GM19455 (cell line): ENCODE data around the gene POLD4.
"Not testable (repeated sequence)": the region's sequence is repeated elsewhere in the genome, so short reads cannot be mapped to it uniquely, and the experiment has no call there.

Experiments used
- ATAC-seq: cut with Tn5 transposase; IDR thresholded peaks from one replicate; pipeline ENCODE4 v1.9.1; 2021; ENCODE audit not compliant: unreplicated experiment

Gene POLD4

DNA sequence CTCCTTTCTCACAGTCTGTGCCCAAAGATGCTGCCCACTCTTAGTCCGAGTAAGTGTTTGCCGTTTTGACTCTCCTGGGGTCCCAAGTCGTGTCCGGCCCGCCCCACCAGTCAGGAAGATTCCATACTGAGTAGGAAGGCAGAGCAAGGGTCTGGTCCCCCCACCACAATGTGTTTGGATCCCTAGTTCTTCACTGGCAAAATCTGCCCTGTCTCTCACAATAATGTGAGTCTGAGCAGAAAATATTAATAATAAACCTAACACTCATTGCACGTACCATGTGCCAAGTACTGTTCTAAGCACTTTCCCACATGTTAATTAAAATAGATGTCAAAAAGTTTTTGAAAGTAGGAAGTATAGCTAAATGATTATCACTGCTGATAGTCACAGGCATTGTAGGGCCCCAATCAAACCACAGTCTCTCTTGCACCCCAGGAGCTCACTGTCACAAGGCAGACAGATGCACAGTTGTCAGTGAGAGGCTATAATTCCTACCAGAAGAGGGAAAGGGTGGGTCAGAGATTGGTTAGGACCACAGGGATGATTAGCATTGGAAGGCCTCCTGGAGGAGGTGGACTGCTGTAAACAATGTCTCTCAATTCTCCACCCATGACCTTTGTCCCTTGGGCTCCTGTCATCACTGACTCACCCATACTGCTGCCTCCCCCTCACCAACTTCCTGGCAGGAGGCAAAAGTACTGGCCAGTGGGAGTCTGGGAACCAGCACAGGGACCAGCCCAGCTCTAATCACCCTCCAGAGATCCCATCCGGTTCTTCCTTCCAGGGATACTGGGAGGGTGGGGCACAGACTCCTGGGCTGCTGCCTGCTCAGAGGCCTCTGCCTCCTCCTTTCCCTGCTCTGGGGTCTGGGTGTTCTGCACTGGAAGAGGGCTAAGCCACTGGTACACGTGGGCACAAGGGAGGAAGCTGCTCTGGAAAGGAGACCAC lies 1.0 kb upstream of the POLD4 start:
- no peak for ATAC-seq

- peak; percentile 14 for ATAC-seq
Observed at GRCh38 chr11:67352546-67353316, 615 bp downstream of the POLD4 start.

GRCh38 chr11:67351275-67352005 lies 1.9 kb downstream of the POLD4 start:
- ATAC-seq = no peak

DNA sequence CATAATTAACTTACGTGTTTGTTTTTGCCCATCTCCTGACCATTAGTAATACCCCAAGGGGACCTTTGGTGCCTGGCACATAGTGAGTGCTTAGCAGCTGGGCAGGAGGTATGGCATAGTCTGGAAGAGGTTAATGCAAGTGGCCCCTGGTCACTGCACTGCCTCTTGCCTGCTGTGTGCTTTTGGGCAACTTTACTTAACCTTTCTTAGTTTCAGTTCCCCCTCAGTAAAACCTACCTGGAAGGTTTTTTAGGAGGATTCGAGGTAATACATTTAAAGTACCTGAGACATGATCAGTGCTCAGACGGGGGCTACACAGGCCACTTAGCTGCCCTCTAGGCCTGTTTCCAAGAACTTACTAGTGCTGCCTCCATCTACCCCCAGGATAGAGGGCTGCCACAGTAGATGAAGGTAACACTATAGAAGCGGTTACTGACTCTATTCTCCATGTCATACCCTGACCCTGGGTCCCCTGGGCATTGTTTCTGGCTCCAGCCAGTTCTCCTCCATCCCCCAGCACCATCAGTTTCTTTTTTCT lies 3.3 kb downstream of the POLD4 start:
- no peak for ATAC-seq

- no peak for ATAC-seq
Observed at GRCh38 chr11:67349457-67349856, 3.9 kb downstream of the POLD4 start.

- ATAC-seq = no peak
Observed at GRCh38 chr11:67349036-67349435, 4.3 kb downstream of the POLD4 start.

DNA sequence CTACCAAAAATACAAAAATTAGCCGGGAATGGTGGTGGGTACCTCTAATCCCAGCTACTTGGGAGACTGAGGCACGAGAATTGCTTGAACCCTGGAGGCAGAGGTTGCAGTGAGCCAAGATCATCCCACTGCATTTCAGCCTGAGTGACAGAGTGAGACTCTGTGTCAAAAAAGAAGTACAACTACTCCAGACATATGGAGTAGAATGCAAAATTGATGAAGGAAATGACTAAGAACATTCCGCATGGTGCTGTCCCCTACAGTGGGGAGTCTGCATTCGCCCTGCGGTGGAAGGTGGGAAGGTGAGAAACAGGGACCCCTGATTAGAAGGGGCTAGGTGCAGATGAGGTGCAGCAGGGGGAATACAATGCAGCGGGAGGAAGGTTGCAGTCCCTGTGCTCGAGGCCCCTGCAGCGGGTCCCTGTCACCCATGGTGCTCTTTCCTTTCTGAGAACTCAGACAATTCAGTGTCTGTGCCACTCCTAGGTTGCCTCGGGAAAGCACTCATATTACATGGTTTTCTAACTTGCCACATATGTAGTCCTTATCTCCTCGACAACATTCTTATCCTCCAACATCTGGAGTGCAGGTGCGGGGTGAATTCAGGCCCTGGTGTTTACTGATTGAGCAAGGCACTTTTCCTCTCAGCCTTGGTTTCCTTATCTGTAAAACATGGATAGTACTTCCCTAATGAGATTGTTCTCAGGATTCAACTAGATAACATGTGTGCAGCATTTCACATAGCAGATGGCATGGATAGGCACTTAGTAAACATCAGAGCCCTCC lies 5.2 kb downstream of the POLD4 start:
- ATAC-seq = no peak

DNA sequence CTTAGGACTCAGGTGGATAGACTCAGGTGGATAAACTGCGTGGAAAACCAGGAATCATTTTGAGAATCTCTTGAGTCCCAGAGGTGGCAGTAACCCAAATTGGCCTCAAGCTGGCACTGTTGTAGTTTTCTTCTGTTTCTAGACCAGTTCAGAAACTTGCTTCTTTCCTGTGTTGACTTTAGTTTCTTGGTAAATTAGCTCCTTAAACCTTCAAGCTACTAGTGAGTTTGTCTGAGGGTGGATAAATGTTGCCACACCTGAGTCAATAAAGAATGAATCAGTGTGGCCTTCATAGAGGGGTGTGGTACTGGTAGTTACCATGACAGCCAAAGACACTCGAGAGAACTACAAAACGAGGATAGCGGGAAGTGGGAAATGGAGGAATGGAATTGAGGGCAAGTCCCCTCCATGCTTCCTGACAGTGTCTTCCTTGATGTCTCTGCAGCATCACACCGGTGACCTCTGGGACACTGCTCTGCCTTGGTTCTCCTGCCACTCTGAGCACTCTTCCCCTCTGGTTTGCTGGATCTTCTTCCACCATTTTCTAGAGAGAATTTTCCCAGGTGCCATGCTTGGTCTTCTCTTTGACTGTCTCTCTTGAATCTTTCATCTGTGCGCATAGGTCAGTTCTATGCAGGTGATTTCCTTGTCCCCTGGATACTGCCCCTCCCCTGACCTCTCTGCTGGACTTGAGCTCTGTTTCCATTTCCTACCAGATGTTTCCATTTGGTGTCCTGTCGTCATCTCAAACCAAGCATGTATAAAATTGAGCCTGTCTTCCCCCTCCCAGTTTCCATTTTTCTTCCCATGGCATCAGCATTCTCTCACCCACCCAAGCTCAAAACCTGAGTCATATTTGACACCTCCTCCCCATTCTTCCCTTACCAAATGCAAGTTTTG lies 7.2 kb downstream of the POLD4 start:
- no peak for ATAC-seq

GRCh38 chr11:67345247-67345919 lies 8.0 kb downstream of the POLD4 start:
- ATAC-seq = no peak

DNA sequence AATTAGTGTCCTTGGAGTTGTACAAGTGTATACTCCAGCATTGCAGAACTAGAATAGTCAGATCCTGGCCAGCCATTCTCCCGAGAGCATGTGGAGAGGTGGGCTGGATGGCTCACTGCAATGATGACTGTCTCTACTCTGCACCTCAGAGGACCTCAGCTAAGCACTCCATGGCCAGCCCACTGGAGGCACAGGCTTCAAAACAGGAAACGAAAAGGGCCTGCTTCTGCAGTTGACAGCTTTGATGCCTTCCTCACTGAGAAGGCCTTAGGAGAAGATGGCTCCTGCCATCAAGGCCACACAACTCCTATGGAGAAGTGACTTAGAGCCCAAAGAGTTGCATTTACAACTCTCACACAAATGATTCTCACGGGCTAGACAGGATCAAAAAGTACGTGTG lies 9.1 kb downstream of the POLD4 start:
- no peak for ATAC-seq

- no peak for ATAC-seq
Observed at GRCh38 chr11:67337257-67337656, 16.1 kb downstream of the POLD4 start.

DNA sequence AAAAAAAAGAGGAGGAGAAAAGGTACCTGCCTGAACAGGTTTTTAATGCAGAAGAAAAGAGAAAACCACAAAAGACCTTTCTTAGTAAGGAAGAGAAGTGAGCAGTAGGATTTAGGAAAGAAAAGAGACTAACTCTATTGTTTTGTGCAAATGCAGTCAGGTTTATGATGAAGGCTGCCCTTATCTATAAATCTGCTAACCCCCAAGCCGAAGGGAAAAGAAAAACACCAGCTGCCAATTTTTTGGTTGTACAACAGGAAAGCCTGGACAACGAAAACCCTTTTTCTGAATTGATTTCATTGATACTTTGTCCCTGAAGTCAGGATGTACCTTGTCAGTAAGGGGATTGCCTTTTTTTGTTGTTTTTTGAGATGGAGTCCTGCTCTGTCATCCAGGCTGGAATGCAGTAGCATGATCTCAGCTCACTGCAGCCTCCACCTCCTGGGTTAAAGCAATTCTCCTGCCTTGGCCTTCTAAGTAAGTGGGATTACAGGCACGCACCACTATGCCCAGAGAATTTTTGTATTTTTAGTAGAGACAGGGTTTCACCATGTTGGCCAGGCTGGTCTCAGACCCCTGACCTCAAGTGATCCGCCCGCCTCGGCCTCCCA lies 21.2 kb downstream of the POLD4 start:
- no peak for ATAC-seq

DNA sequence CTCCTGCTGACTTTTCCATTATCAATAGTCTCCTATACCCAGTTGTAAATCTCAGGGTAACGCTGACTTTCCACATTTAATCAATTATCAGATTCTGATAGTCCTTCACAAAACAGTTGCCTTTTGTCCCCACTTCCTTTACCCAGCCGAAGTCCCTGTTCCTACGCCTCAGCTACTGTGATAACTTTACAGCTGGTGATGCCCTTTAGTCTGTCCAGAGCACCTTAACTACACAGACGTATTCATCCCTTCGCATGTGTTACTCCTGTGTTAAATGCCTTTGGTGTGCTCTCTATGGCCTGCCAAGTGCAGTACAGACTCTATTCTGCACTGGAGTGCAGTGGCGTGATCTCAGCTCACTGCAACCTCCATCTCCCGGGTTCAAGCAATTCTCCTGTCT lies 29.8 kb downstream of the POLD4 start:
- ATAC-seq = no peak

DNA sequence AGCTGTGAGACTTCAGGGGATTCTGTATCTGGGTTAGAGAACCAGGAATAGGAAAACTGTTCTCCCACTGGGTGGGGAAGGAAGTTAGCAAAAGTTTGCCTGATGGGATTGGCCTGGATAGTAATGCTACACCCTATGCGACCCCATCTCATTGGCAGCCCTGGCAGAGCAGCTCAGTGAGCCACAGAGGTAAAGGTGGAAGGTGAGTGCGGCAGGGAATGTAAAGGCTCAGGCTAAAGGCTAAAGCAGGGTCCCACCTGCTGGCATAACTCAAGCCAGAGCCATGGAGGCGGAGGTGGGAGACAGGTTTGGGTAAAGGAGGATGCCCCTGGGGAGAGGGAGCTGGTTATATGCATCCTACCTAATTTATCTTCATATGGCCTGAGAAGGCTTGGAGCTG lies 31.3 kb downstream of the POLD4 start:
- ATAC-seq = no peak

DNA sequence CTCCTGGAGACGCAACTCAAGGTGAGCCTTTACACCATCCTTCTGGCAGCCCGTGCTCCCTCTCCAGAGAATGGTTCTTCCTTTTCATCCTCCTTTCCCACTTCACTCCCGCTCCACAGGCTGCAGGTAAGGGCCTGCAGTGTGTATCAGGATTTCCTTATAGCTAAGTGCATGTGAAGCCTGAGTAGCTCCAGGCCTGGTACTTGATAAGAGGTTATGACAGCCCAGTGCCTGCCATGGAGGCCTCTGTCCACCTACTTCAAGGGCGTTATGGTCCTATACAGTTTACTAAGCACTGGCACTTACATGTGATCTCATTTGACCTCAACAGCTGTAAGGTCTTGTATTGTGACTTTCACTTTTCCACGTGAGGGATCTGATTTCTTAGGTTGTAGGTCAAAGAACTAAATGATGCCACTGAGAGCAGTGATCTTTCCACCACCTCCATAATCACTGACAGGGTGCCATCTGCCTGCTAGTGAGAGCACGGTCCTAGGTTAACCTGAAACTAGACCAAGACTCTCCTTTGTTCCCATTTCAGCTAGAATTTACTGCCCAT lies 32.0 kb downstream of the POLD4 start:
- no peak for ATAC-seq

DNA sequence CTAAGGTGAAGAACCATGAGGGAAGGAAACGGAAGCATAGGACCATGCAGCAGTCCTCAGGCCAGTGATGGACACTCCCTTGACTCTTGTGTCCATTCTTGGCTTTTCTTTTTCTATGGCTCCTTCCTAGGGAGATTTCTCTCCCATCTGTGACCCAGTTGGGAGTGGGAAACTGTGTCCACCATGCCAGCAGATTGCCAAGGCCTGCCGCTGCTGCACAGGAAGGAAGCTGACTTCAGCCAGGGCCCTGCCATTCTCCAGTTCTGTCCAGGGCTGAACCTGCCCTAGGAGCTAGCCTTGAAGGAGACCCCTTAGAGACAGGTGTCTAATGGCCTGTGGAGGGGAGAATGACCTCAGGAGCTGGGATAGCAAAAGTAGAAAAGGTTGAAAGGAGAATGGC lies 32.7 kb downstream of the POLD4 start:
- no peak for ATAC-seq

DNA sequence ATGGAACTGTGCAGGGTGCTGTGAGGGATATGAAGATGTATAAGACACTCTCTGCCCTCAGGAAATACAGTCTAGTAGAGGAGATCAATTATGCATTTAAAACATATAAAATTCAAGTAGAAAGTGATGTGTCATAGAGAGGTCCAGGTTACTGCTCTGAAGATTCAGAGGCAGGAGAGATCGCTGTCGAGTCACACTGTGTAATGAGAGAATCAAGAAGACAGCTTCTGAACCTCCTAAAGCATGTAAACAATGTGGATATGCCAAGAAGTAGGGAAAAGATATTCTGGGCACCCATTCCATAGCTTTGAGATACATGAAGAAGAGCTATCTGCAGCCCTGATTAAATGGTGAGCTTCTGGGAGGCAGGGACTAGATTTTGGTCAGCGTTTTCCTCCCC lies 33.3 kb downstream of the POLD4 start:
- no peak for ATAC-seq

- not testable (repeated sequence) for ATAC-seq
Observed at GRCh38 chr11:67318876-67319275, 34.5 kb downstream of the POLD4 start.
